ENCODE results near the gene CAMK2D. TPM values are rescaled to one million over a fixed set of nuclear protein-coding genes. Genes with fewer than 3 reads are reported as not detected.

The CAMK2D gene
- total RNA-seq, 1 donor: 378 TPM

DNA sequence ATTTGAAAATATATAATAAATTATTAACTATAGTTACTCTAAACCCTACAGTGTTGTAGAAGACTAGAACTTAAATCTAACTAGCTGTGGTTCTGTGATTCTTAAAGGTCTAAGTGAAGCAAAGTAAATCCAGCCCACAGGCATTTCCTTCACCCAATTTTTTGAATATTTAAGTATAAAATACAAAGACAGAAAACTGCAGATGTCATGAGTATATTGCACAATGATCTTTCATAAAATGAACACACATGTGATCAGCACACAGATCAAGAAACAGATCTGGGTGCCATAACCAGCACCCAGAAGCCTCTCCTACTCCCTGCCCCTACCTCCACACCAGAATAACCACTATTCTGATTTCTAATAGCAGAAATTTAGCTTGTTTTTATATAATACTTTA is 82.9 kb downstream of the CAMK2D start:
- DNase-seq (ENCODE audit: low read depth): peak; percentile 40
- TF ChIP-seq CTCF (IDR thresholded peaks at IDR 0.05; ENCODE audit: insufficient read depth, low read length): no peak
- no peak overlapping the region for H3K4me3 ChIP-seq (ENCODE audit: low read depth, low read length)

DNA sequence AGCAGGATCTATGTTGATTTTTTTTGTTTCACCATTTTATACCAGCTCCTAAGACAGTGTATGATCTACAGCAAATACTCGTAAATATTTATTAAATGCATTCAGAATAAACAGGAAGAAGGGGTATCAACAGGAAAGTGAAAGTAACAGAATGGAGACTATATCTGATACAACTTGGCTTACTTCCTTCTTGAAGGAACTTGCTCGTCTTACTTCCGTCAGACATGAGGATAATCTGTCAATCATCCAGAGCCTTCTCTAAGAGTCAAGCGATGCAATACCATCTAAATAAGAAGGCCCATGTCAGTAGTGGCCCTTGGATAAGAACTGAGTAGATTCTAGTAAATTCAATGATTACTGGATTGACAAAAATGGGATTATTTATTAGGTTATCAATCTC is 84.2 kb downstream of the CAMK2D start:
- no peak for TF ChIP-seq CTCF (IDR thresholded peaks at IDR 0.05; ENCODE audit: insufficient read depth, low read length)
- no peak for DNase-seq (ENCODE audit: low read depth)
- H3K4me3 ChIP-seq (ENCODE audit: low read depth, low read length): no peak overlapping the region

DNA sequence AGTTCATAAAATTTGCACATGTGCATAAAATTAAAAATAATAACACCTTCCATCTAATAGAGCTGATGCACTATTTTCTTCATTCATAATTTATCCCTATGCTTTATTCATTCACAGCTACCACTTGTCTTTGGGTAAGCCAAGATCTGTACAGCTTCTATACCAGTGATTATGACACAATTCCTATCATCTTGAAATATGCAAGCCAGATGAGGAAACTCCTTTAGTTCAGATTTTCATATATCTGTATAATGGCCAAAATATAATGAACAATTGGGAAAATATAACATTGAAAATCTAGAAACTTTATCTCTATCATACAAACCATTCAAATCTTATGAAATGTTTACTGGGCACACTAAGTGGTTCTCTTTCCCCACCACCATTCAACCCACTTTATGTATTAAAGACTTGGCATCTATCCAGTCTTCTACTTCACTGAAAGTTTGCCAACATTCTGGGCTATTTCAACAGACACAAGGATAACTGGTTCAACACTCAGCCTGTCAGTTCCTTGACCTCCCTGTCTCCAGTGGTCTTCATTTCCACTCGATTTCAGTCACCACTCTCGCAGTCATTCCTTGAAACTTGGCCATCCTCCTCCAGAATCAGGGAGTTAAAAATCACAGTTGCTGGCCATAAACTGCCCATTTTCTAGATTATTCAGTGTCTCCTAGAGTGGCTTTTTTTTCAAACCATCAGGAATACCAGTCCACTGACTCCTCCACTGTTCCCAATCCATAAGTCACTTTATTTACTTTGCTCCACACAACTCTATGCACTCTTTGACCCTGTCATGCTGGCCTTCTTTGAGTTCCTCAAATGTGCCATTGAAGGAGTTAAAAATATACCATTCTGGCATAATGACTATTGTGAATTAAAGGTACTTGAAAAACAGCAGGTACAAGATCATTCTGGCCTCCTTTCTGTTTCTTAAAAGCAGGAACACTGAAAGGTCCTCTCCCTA is 85.5 kb downstream of the CAMK2D start:
- peak; percentile 73 for DNase-seq (ENCODE audit: low read depth)
- TF ChIP-seq CTCF (IDR thresholded peaks at IDR 0.05; ENCODE audit: insufficient read depth, low read length): no peak
- no peak overlapping the region for H3K4me3 ChIP-seq (ENCODE audit: low read depth, low read length)

- H3K4me3 ChIP-seq (ENCODE audit: low read depth, low read length): no peak overlapping the region
- DNase-seq (ENCODE audit: low read depth): no peak
- TF ChIP-seq CTCF (IDR thresholded peaks at IDR 0.05; ENCODE audit: insufficient read depth, low read length): no peak
Measured at GRCh38 chr4:113674733-113675132, 86.8 kb downstream of the CAMK2D start.

DNA sequence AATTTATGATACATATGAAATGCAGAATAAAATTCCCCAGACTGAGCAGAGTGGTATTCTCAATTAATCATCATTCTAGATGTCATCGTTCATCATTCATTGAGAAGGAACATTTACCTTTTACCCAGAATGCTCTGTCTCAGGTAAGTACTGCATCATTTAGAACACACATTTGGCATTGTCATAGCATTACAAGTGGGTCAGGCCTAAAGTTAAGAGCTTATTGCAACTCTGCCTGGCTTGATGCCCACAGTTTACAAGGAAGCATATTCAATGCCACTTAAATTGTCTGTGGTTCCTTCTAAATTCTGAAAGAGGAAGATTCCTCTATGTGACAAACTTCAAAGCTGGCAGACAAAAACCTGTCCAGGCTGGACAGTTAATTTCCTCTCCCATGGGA is 87.3 kb downstream of the CAMK2D start:
- TF ChIP-seq CTCF (IDR thresholded peaks at IDR 0.05; ENCODE audit: insufficient read depth, low read length): no peak
- DNase-seq (ENCODE audit: low read depth): peak; percentile 25
- no peak overlapping the region for H3K4me3 ChIP-seq (ENCODE audit: low read depth, low read length)

- no peak overlapping the region for H3K4me3 ChIP-seq (ENCODE audit: low read depth, low read length)
- DNase-seq (ENCODE audit: low read depth): no peak
- TF ChIP-seq CTCF (IDR thresholded peaks at IDR 0.05; ENCODE audit: insufficient read depth, low read length): no peak
Measured at GRCh38 chr4:113673450-113673849, 88.1 kb downstream of the CAMK2D start.

All from fibroblast of the aortic adventitia (primary cell).